Activated CD4-positive, alpha-beta memory T cell treated with anti-CD3 and anti-CD28 coated beads for 36 hours (primary cell): ENCODE data around the gene CNOT1. TPM values are rescaled to one million over a fixed set of nuclear protein-coding genes. Genes with fewer than 3 reads are reported as not detected.
"Not testable (repeated sequence)": the region's sequence is repeated elsewhere in the genome, so short reads cannot be mapped to it uniquely, and the experiment has no call there.

Experiments
- CTCF ChIA-PET: fragments of 350-600 bp; sonication (Branson Sonifier 250); formaldehyde crosslinking; loops from one replicate; lab custom pipeline; 2021; ENCODE audit warnings: antibody characterized with exemption, inconsistent platforms; lab: Charles Lee
- POLR2A ChIA-PET: fragments of 350-600 bp; sonication (Branson Sonifier 250); formaldehyde crosslinking; loops from one replicate; lab custom pipeline; 2021; ENCODE audit warnings: antibody characterized with exemption; lab: Charles Lee
- DNase-seq: peaks from one replicate; pipeline ENCODE4 v3.0.0-alpha.2; 2020
- H3K27ac Mint-ChIP-seq: one replicate; pipeline ENCODE4 v1.8.0; 2021; ENCODE audit warnings: mixed read lengths
- H3K27me3 Mint-ChIP-seq: one replicate; pipeline ENCODE4 v1.8.0; 2021; ENCODE audit warnings: mixed read lengths
- H3K36me3 Mint-ChIP-seq: one replicate; pipeline ENCODE4 v1.8.0; 2021; ENCODE audit warnings: mixed read lengths
- H3K4me1 Mint-ChIP-seq: one replicate; pipeline ENCODE4 v1.8.0; 2021; ENCODE audit warnings: low read depth, mixed read lengths
- H3K4me3 Mint-ChIP-seq: one replicate; pipeline ENCODE4 v1.8.0; 2021; ENCODE audit warnings: mild to moderate bottlenecking, mixed read lengths
- H3K9me3 Mint-ChIP-seq: one replicate; pipeline ENCODE4 v1.8.0; 2021; ENCODE audit warnings: mixed read lengths
- intact Hi-C: fragments of 100-400 bp; cut with micrococcal nuclease; formaldehyde crosslinking; loops from one replicate; pipeline ENCODE4 v1.15.1; 2023
- total RNA-seq, 2 experiments: library from RNA; stranded (reverse); gene quantifications; one replicate each; pipeline ENCODE4 v1.2.3, GENCODE V29; 2021

CNOT1 gene
- total RNA-seq, 2 experiments from 2014 or later, result 230 to 242 TPM

DNA sequence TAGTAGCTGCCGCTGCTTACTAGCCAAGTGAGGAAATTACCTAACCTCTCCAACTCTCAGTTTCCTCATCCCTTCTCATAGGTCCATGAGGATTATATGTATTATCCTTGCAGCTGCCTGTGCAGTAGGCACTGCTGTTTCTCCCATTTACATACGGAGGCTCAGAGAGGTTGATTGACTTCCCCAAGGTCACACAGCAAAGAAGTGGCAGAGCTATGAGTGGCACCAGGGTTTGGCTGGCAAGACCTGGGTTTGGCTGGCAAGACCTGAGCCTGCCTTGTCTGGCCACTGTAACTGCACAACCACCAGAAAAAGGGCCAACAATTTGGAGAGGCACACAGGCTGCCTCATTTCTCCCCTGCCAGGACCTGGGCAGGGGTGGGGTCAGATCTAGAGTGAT lies 132.2 kb downstream of the CNOT1 start:
- H3K9me3 Mint-ChIP-seq, result no peaks in the 10 kb centered on the region
- ChIA-PET CTCF (interaction anchor here (2.3 kb wide), 1 partner anchor 10 kb away, joined by 10 read pairs; no protein-coding TSS in a partner anchor), POLR2A (no interaction called here)
- peaks cover 25% of the 10 kb centered on the region for H3K4me1 Mint-ChIP-seq
- intact Hi-C loops, result loop anchor here (5.0 kb wide), 1 partner anchor 260 kb away; no protein-coding TSS in a partner anchor
- no peak overlapping the region for H3K27ac Mint-ChIP-seq
- peaks cover 8% of the 10 kb centered on the region for H3K27me3 Mint-ChIP-seq
- H3K36me3 Mint-ChIP-seq, result no peaks in the 10 kb centered on the region
- DNase-seq, result no peak
- H3K4me3 Mint-ChIP-seq, result no peak overlapping the region

GRCh38 chr16:58495521-58496331 lies 133.9 kb downstream of the CNOT1 start:
- no peak for DNase-seq
- Mint-ChIP-seq H3K27me3 (peaks cover 1% of the 10 kb centered on the region), H3K36me3 (no peaks in the 10 kb centered on the region), H3K9me3 (no peaks in the 10 kb centered on the region), H3K27ac (no peak overlapping the region), H3K4me3 (no peak overlapping the region), H3K4me1 (peaks cover 21% of the 10 kb centered on the region)
- intact Hi-C loops, result loop anchor here (1.0 to 5.0 kb wide), 2 partner anchors 239 to 262 kb away; partner anchors contain the start of gene GOT2
- ChIA-PET CTCF (interaction anchor here (0.8 to 10.9 kb wide), 9 partner anchors 8 to 261 kb away, joined by 3 to 286 read pairs (median 5); no protein-coding TSS in a partner anchor), POLR2A (interaction anchor here (1.6 kb wide), 1 partner anchor 23 kb away, joined by 3 read pairs; no protein-coding TSS in a partner anchor)

DNA sequence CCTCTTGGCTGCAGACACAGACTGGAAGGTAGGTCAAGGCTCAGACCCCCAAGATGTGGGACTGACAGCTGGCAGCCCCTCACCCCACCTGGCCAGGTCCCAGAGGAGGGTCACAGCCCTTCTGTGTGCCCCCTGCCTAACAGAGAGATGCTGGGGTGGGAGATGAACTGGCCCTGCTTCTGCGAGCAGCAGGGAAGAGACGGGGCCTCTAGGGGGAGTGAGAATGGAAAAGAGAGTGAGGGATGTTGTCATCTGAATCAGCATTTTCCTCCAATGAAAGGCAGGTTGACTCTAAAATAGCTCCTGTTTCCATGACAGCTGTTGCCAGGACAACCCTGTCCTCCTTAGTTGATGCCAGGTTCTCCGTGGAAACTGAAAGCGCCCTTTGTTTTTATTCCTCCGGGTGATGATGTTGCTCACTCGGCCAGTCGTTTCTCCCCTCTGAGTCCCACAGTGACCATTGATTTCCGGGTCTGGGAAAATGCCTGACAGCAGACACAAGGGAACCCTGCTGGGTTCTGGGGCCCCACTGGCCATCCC lies 134.6 kb downstream of the CNOT1 start:
- DNase-seq, result peak; percentile 85
- Mint-ChIP-seq H3K4me1 (peaks cover 15% of the 10 kb centered on the region), H3K27ac (no peak overlapping the region), H3K27me3 (peaks cover 1% of the 10 kb centered on the region), H3K9me3 (no peaks in the 10 kb centered on the region), H3K4me3 (no peak overlapping the region), H3K36me3 (no peaks in the 10 kb centered on the region)
- ChIA-PET POLR2A (interaction anchor here (1.6 kb wide), 1 partner anchor 23 kb away, joined by 3 read pairs; no protein-coding TSS in a partner anchor), CTCF (interaction anchor here (0.8 to 10.9 kb wide), 8 partner anchors 9 to 261 kb away, joined by 3 to 286 read pairs (median 4); no protein-coding TSS in a partner anchor)
- intact Hi-C loops, result loop anchor here (1.0 to 5.0 kb wide), 2 partner anchors 239 to 262 kb away; partner anchors contain the start of gene GOT2

DNA sequence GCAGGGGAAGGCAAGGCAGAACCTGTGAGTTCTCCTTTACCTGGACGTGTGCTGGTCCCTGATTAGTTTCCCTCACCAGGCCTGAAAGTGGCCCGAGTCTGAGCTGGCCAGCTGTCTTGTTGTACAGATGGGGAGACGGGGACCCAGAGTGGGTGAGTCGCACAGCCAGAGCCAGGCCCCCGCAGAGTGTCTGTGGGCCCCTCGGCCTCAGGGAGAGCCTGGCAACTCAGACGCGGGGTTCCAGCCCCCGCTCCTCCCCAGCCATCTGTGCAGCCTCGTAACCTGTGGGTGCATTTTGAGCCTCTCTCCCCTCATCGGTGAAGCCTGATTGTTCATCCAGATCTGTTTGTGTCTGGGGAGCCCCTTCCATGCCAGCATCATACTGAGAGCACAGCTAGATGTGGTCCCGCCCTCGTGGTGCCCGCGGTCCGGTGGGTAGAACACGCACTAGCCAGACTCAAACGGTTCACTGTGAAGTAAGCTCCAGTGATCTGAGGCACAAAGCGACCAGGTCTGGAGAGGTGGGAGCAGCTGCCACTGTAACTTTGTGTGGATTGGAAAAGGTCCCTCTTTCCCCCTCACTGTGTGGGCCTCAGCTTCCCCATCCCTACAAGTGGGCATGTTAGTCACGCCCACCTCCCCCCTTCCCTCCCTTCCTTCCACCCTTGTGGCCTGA lies 135.7 kb downstream of the CNOT1 start:
- peaks cover 1% of the 10 kb centered on the region for H3K27me3 Mint-ChIP-seq
- intact Hi-C loops, result no loop called here
- ChIA-PET CTCF (interaction anchor here (0.7 to 10.9 kb wide), 4 partner anchors 9 to 262 kb away, joined by 3 to 286 read pairs (median 6); no protein-coding TSS in a partner anchor), POLR2A (no interaction called here)
- no peak overlapping the region for H3K27ac Mint-ChIP-seq
- H3K4me1 Mint-ChIP-seq, result peaks cover 15% of the 10 kb centered on the region
- no peak overlapping the region for H3K4me3 Mint-ChIP-seq
- H3K36me3 Mint-ChIP-seq, result no peaks in the 10 kb centered on the region
- DNase-seq, result no peak
- H3K9me3 Mint-ChIP-seq, result no peaks in the 10 kb centered on the region

- Mint-ChIP-seq H3K4me1 (peaks cover 15% of the 10 kb centered on the region), H3K27me3 (peaks cover 1% of the 10 kb centered on the region), H3K9me3 (no peaks in the 10 kb centered on the region), H3K4me3 (no peak overlapping the region), H3K36me3 (no peaks in the 10 kb centered on the region), H3K27ac (no peak overlapping the region)
- POLR2A ChIA-PET, result no interaction called here
- CTCF ChIA-PET, result interaction anchor here (1.8 to 10.9 kb wide), 2 partner anchors 157 to 263 kb away, joined by 8 to 286 read pairs; no protein-coding TSS in a partner anchor
- intact Hi-C loops, result no loop called here
- DNase-seq, result no peak
Measured at GRCh38 chr16:58492735-58493134, 136.9 kb downstream of the CNOT1 start.

GRCh38 chr16:58492066-58492465 lies 137.6 kb downstream of the CNOT1 start:
- ChIA-PET POLR2A (no interaction called here), CTCF (interaction anchor here (10.9 kb wide), 1 partner anchor 156 kb away, joined by 286 read pairs; no protein-coding TSS in a partner anchor)
- peaks cover 1% of the 10 kb centered on the region for H3K27me3 Mint-ChIP-seq
- intact Hi-C loops, result no loop called here
- DNase-seq, result no peak
- H3K4me1 Mint-ChIP-seq, result peaks cover 15% of the 10 kb centered on the region
- no peak overlapping the region for H3K4me3 Mint-ChIP-seq
- H3K9me3 Mint-ChIP-seq, result no peaks in the 10 kb centered on the region
- H3K36me3 Mint-ChIP-seq, result no peaks in the 10 kb centered on the region
- no peak overlapping the region for H3K27ac Mint-ChIP-seq

GRCh38 chr16:58490539-58490938 lies 139.1 kb downstream of the CNOT1 start:
- H3K27ac Mint-ChIP-seq, H3K4me1 Mint-ChIP-seq, H3K9me3 Mint-ChIP-seq, intact Hi-C loops, DNase-seq, H3K4me3 Mint-ChIP-seq, H3K27me3 Mint-ChIP-seq, H3K36me3 Mint-ChIP-seq, POLR2A ChIA-PET: not testable (repeated sequence)
- CTCF ChIA-PET, result interaction anchor here (10.9 kb wide), 1 partner anchor 154 kb away, joined by 286 read pairs; no protein-coding TSS in a partner anchor

DNA sequence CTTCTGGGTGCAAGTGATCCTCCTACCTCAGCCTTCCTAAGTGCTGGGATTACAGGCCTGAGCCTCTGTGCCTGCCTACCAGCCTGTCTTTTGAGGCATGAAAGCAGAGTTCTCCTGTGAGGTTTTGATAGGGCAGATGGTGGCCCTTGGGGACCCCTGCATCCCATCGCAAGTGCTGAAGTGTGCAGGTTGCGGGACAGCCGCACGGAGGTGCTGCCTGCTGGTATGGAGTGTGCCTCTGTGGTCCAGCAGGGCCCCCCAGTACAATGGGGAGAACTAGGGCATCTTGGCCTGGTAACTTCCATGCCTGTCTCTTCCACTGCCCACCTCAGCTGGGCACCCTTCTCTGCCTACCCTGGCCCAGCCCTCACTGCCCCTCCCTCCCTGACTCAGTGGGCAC lies 139.6 kb downstream of the CNOT1 start:
- intact Hi-C loops, result no loop called here
- H3K9me3 Mint-ChIP-seq, result no peaks in the 10 kb centered on the region
- ChIA-PET CTCF (interaction anchor here (3.3 to 10.9 kb wide), 2 partner anchors 154 to 266 kb away, joined by 22 to 286 read pairs; no protein-coding TSS in a partner anchor), POLR2A (no interaction called here)
- no peak overlapping the region for H3K4me3 Mint-ChIP-seq
- DNase-seq, result no peak
- peaks cover 3% of the 10 kb centered on the region for H3K4me1 Mint-ChIP-seq
- no peak overlapping the region for H3K27ac Mint-ChIP-seq
- H3K27me3 Mint-ChIP-seq, result peaks cover 1% of the 10 kb centered on the region
- H3K36me3 Mint-ChIP-seq, result no peaks in the 10 kb centered on the region

GRCh38 chr16:58488531-58488930 lies 141.1 kb downstream of the CNOT1 start:
- Mint-ChIP-seq H3K4me3 (no peak overlapping the region), H3K9me3 (no peaks in the 10 kb centered on the region), H3K4me1 (no peaks in the 10 kb centered on the region), H3K27me3 (peaks cover under 1% of the 10 kb centered on the region), H3K36me3 (no peaks in the 10 kb centered on the region), H3K27ac (no peak overlapping the region)
- intact Hi-C loops, result loop anchor here (10.0 kb wide), 1 partner anchor 464 kb away; the partner anchor contains the start of gene MMP15
- ChIA-PET CTCF (interaction anchor here (1.1 to 10.9 kb wide), 15 partner anchors 10 to 267 kb away, joined by 3 to 286 read pairs (median 5); no protein-coding TSS in a partner anchor), POLR2A (no interaction called here)
- DNase-seq, result no peak

DNA sequence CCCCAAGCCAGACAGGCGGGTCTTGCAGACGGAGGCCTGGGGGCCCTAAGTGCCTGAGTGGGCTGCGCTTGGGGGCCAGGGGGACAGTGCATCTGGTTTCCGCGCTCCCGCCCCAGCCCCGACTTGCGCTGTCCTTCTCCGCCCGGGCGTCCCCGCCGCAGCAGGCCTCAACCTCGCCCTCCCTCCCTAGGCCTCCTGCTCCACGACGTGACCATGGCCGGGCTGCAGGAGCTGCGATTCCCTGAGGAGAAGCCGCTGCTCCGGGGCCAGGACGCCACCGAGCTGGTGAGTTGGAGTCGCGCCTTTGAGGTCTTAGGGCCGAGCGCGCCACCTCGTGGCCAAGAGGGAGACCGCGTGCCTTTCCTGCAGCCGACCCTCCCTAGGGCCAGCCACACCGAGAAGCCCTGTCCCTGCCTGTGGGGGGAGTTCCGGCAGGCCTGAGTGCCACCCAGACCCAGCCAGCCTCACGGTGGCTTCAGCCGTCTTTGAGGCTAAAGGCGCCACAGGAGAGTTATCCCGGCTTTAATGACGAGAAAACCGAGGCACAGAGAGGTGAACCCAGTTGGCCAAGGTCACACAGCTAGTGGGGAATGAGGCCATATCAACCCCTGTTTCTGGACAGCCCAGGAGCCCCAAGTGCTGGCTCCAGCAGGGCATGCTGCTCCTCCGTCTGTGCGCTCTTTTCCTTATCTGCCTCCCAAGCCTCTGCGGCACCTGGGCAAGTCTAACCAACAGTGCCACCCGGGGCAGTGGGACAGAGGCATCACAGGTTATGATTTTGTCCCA lies 141.9 kb downstream of the CNOT1 start:
- Mint-ChIP-seq H3K9me3 (no peaks in the 10 kb centered on the region), H3K36me3 (no peaks in the 10 kb centered on the region), H3K27me3 (peaks cover 2% of the 10 kb centered on the region), H3K4me3 (no peak overlapping the region), H3K4me1 (no peaks in the 10 kb centered on the region), H3K27ac (no peak overlapping the region)
- POLR2A ChIA-PET, result interaction anchor here (1.0 kb wide), 1 partner anchor 151 kb away, joined by 6 read pairs; no protein-coding TSS in a partner anchor
- CTCF ChIA-PET, result interaction anchor here (0.6 to 10.9 kb wide), 25 partner anchors 9 to 268 kb away, joined by 3 to 286 read pairs (median 5); no protein-coding TSS in a partner anchor
- DNase-seq, result peak; percentile 78
- intact Hi-C loops, result loop anchor here (1.0 to 10.0 kb wide), 2 partner anchors 151 to 463 kb away; partner anchors contain the start of gene MMP15
